ENCODE data around the gene NENF.

DNA sequence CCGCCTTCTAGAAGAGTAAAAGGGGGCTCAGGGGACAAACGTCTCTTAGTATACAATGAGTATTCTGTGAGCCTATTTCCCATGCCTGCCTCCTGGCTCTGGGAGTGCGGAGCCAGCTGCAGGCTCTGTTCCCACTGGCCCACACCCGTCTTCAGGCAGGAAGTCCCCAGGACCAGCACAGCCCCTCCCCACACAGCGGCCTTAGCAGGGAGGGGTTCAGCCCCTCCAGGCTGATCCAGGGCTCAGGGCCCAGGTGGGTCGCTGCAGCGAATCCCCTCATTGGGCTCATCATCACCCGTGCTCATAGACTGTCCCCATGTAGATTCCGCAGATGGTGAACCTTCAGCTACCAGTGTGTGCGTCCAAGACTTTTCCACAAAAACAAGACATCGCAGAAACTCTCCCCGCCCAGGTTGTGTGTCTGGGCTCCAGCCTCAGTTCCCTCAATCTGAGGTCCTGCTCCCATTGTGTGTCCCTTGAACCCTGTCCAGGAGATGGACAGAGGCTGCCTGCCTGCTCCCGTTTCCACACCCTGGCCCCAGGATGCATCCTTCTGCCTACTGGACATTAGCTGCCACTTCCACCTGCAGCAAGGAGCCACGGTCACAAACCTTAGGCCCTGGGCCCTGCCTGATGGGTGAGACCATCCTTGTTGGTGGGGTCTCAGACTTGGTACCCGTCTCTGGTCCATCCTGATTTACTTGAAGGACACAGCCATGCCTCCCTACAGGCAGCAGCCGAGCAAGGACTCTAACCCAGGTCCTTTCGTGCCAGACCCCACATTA is 39.4 kb downstream of the NENF start:
- TF ChIP-seq, protein P1, sequence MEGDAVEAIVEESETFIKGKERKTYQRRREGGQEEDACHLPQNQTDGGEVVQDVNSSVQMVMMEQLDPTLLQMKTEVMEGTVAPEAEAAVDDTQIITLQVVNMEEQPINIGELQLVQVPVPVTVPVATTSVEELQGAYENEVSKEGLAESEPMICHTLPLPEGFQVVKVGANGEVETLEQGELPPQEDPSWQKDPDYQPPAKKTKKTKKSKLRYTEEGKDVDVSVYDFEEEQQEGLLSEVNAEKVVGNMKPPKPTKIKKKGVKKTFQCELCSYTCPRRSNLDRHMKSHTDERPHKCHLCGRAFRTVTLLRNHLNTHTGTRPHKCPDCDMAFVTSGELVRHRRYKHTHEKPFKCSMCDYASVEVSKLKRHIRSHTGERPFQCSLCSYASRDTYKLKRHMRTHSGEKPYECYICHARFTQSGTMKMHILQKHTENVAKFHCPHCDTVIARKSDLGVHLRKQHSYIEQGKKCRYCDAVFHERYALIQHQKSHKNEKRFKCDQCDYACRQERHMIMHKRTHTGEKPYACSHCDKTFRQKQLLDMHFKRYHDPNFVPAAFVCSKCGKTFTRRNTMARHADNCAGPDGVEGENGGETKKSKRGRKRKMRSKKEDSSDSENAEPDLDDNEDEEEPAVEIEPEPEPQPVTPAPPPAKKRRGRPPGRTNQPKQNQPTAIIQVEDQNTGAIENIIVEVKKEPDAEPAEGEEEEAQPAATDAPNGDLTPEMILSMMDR (IDR thresholded peaks at IDR 0.05): no peak
- TF ChIP-seq POLR2A (IDR thresholded peaks at IDR 0.05): no peak

Data from breast epithelium (tissue), 3 donors.